Hematopoietic multipotent progenitor cell treated with erythropoietin and hydrocortisone succinate and interleukin-3 and kit ligand, for 17 days (in vitro differentiated cells): ENCODE measurements around the gene STK11.

Experiments used
- DNase-seq: peaks from one replicate; pipeline ENCODE4 v3.0.0-alpha.2; 2015; ENCODE audit warnings: low spot score

STK11 gene

GRCh38 chr19:1274081-1274851 lies 68.7 kb downstream of the STK11 start:
- DNase-seq = no peak

GRCh38 chr19:1274852-1275259 lies 69.3 kb downstream of the STK11 start:
- no peak for DNase-seq

GRCh38 chr19:1275260-1275975 lies 69.8 kb downstream of the STK11 start, which contains the start of gene FAM174C:
TSS of gene FAM174C (plus strand) at chr19:1275530. CDS start at chr19:1275550, 20 bp downstream.
- peak; percentile 95 for DNase-seq

- DNase-seq = no peak
These were observed 70.5 kb downstream of the STK11 start for GRCh38 chr19:1275976-1276627.

GRCh38 chr19:1276628-1277022 lies 71.0 kb downstream of the STK11 start:
- no peak for DNase-seq

GRCh38 chr19:1277061-1277460 lies 71.5 kb downstream of the STK11 start:
- DNase-seq = peak; percentile 4
